GM19372 (cell line): ENCODE measurements around the gene ANKHD1.

ENCODE experiments used
- ATAC-seq: cut with Tn5 transposase; IDR thresholded peaks from one replicate; pipeline ENCODE4 v1.9.1; 2021; ENCODE audit warnings: mild to moderate bottlenecking, low read depth, moderate library complexity; ENCODE audit not compliant: unreplicated experiment

The ANKHD1 gene

DNA sequence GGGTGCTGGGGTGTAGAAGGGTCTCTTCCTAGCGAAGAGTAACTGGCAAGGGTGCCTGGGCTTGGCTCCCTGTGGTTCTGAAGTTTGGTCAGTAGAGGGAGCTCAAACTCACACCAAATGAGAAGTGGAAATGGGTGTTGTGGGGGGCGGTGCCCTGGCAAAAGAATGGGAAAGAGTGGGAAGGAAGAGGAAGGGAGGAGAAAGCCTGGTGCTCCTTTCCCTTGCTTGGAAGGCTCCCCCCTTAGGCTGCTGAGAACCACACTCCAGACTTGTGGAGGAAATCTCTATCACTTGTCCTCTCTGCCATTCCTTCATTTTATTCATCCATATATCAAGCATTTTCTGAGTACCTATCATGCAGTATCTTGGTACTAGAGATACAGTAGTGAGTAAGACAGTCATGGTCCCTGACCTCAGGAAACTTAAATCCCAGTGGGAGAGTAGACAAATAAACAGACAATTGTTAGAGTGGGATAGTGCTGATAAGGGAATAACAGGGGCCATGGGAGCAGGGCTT lies 28.6 kb upstream of the ANKHD1 start:
- ATAC-seq, result no peak

GRCh38 chr5:140381351-140381750 lies 20.3 kb upstream of the ANKHD1 start:
- ATAC-seq, result no peak

DNA sequence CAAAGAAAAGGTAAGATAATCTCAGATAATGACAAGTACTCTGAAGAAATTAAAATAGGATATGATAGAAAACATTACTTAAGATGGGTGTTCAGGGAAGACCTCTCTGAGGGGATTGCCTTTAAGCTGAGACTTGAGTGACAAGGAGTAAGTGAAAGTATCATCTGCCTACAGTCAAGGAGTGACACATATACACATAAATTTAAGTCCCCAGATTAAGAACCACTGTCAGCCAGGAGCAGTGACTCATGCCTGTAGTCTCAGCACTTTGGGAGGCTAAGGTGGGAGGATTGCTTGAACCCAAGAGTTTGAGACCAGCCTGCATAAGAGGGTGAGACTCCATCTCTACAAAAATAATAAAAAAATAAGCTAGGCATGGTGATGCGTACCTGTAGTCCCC lies 19.7 kb upstream of the ANKHD1 start:
- ATAC-seq, result no peak

GRCh38 chr5:140382866-140383265 lies 18.8 kb upstream of the ANKHD1 start:
- no peak for ATAC-seq

DNA sequence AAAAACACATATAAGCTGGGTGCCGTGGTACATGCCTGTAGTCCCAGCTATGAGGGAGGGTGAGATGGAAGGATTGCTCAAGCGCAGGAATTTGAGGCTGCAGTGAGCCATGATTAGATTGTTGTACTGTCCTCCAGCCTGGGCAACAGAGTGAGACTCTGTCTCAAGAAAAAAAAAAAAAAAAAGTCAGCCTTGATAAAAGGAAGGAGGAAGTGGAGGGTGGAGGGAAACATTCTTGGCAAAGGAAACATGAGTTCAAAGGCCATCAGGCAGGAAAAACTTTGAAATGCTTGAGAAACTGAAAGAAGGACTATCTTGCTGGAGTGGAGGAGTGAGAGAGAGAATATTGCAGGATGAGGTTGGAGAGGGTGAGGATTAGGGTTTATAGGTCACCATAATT lies 18.3 kb upstream of the ANKHD1 start:
- ATAC-seq, result no peak

DNA sequence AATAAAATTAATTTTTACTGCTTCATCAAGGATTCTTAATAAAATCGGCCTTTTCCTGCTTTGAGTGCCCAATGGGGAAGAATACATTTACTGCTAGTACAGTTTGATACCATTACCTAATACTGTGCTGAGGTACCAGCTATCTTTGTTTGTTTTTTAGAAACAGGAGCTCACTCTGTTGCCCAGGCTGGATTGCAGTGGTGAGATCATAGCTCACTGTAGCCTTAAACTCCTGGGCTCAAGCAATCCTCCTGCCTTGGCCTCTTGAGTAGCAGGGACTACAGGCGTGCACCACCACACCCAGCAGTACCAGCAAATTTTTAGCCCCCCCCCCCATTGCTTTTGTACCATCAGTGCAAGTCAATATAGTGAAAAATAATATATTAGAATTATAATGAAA lies 13.6 kb upstream of the ANKHD1 start:
- ATAC-seq, result no peak

DNA sequence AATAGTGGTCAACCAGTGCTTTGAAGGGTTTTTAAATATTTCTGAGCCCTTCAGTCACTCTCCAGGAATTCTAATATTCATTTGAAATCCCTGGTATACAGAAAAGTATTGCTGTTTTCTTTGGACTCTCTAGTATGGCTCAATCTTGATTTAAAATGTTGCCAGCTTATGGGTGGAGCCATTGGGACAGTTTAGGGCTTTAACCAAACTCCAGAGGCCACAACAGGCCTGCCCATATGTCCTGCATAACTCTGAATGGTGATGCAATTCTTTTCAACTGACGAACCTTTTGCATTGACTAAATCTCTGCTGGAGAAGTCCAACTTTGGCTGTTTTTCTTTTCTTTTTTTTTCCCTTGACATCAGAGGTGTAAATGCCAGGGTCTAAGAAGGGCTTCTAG lies 10.3 kb upstream of the ANKHD1 start:
- ATAC-seq, result no peak

DNA sequence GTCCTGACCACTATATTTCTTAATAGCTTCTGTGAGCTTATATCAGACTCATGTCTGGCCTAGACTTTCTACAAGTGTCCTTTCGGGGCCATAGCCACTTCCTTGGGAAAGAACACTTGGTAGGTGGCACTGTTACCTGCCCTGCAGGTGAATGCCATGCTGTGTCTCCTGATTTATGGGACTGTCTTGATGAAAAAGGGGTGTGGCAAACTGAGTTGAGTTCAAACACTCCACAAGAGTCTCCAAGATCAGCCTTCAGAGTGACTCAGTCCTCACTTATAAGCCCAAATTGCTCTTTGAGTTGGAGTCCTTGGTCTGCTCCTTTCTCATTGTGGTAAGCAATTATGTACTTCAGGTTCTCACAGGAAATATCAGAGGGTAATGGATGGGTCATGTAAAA lies 9.9 kb upstream of the ANKHD1 start:
- ATAC-seq, result no peak

GRCh38 chr5:140393738-140394137 lies 7.9 kb upstream of the ANKHD1 start:
- ATAC-seq, result no peak

GRCh38 chr5:140398379-140398811 lies 3.2 kb upstream of the ANKHD1 start:
- no peak for ATAC-seq

GRCh38 chr5:140399979-140400729 lies 1.5 kb upstream of the ANKHD1 start:
- ATAC-seq, result peak; percentile 1

GRCh38 chr5:140400730-140401361 lies 787 bp upstream of the ANKHD1 start:
- ATAC-seq, result peak; percentile 57

DNA sequence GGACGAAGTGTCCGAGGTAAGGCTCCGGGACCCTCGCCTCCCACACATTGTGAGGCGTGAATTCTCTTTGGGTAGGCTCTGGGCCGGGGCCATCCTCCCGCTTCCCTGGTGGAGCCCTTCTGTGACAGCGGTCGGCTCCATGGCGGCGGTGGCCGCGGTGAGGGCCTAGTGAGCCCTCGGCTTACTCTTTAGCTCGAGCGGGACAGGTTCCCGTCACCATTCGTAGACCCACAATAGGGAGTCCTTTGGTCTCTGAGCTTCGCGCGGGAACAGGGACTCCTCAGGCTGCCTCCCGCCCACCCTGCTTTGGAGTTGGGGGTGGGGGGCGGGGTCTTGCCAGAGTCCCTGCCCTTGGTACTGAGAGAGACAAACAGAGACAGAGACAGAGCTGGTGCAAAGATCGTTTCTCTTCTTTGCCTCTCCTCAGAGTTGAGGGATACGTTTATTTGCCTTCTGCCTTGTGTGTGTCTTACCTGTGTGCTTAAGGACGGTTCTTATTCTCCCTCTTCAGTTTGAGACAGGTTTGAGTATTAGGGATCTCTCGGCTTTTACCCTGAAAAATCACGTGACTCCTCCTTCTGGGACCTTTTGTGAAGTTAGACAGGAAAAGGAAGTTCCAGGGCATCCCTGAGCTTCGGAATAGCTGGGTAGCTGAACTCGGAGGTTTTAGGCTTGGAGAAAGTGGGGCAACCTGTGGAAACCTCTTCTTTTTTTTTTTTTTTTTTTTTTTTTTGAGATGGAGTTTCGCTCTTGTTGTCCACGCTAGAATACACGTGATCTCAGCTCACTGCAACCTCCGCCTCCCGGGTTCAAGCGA lies 833 bp downstream of the ANKHD1 start:
- ATAC-seq, result no peak

- ATAC-seq, result no peak
Observed at GRCh38 chr5:140403613-140404012, 2.0 kb downstream of the ANKHD1 start.

- ATAC-seq, result no peak
Observed at GRCh38 chr5:140408750-140409241, 7.2 kb downstream of the ANKHD1 start.

DNA sequence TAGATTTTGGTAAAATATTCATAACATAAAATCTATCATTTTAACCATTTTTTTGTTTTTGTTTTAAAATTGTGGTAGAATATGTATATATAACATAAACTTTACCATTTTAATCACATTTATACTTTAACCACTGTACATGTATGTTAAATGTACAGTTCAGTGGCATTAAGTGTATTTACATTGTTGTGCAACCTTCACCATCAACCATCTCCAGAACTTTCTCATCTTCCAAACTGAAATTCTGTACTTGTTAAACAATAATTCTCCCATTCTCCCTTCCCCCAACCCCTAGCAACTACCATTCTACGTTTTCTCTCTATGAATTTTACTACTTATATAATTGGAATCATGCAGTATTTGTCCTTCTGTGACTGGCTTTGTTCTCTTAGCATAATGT lies 11.6 kb downstream of the ANKHD1 start:
- no peak for ATAC-seq

GRCh38 chr5:140417235-140417634 lies 15.6 kb downstream of the ANKHD1 start:
- no peak for ATAC-seq

- no peak for ATAC-seq
Observed at GRCh38 chr5:140418862-140419520, 17.4 kb downstream of the ANKHD1 start.

DNA sequence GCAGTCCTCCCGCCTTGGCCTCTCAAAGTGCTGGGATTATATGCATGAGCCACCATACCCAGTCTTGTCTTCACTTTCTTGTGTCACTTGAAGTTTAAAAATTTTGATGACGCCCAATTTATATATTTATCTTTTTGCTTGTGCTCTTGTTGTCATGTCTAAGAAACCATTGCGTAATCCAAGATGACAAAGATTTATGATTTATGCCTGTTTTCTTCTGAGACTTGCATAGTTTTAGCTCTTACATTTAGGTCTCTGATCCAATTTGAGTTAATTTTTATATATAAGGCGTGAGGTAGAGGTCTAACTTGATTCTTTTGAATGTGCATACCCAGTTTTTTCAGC lies 18.6 kb downstream of the ANKHD1 start:
- ATAC-seq, result no peak

GRCh38 chr5:140420665-140421361 lies 19.2 kb downstream of the ANKHD1 start:
- no peak for ATAC-seq
